DND-41 (cell line): ENCODE measurements around the gene ATG101.

ENCODE experiments used
- ATAC-seq: fragments of 200-7000 bp; cut with Tn5 transposase; 3 replicates; pipeline ENCODE4 v1.9.1; 2021; ENCODE audit warnings: low read depth; ENCODE audit not compliant: insufficient read depth
- DNase-seq: peaks from one replicate; pipeline ENCODE4 v3.0.0-alpha.2; 2020
- H2AFZ ChIP-seq: 2 replicates; pipeline ENCODE4 v1.6.0; 2012; ENCODE audit warnings: low read depth, low read length
- H3K27ac ChIP-seq: 2 replicates; pipeline ENCODE4 v1.5.1; 2012; ENCODE audit warnings: low read length, inconsistent platforms
- H3K27me3 ChIP-seq: fragments of 200-600 bp; sonication (generic); 2 replicates; pipeline ENCODE4 v1.6.0; 2012; ENCODE audit warnings: low read length, mild to moderate bottlenecking, inconsistent platforms; ENCODE audit not compliant: insufficient read depth, poor library complexity
- H3K36me3 ChIP-seq: 2 replicates; pipeline ENCODE4 v1.5.1; 2012; ENCODE audit warnings: low read length, inconsistent platforms; ENCODE audit not compliant: insufficient read depth
- H3K4me1 ChIP-seq: 2 replicates; pipeline ENCODE4 v1.5.1; 2012; ENCODE audit warnings: mild to moderate bottlenecking, low read length; ENCODE audit not compliant: insufficient read depth
- H3K4me2 ChIP-seq: 2 replicates; pipeline ENCODE4 v1.6.0; 2012; ENCODE audit warnings: mild to moderate bottlenecking, moderate library complexity, low read length, inconsistent platforms; ENCODE audit not compliant: insufficient read depth
- H3K4me3 ChIP-seq, 2 experiments: fragments of 200-600 bp in 1 of 2; shearing (Covaris generic) in 1 of 2; 2 replicates each; pipeline ENCODE4 v1.5.1; 2012 to 2016; ENCODE audit warnings: inconsistent platforms in 2 of 2, low read length in 2 of 2, mild to moderate bottlenecking in 2 of 2, low read depth in 1 of 2, moderate library complexity in 1 of 2
- H3K79me2 ChIP-seq: 2 replicates; pipeline ENCODE4 v1.6.0; 2012; ENCODE audit warnings: low read length, inconsistent platforms; ENCODE audit not compliant: insufficient read depth
- H3K9ac ChIP-seq: 2 replicates; pipeline ENCODE4 v1.6.0; 2012; ENCODE audit warnings: low read depth, mild to moderate bottlenecking, inconsistent platforms, low read length, moderate library complexity
- H3K9me3 ChIP-seq: 2 replicates; pipeline ENCODE4 v1.5.1; 2012; ENCODE audit warnings: low read length, moderate library complexity, mild to moderate bottlenecking, inconsistent platforms; ENCODE audit not compliant: insufficient read depth, severe bottlenecking
- H4K20me1 ChIP-seq: 2 replicates; pipeline ENCODE4 v1.6.0; 2012; ENCODE audit warnings: low read length; ENCODE audit not compliant: insufficient read depth
- CTCF ChIP-seq: IDR thresholded peaks from 2 replicates; pipeline ENCODE4 v1.5.1; 2012; ENCODE audit warnings: borderline replicate concordance, low read length, moderate library complexity, mild to moderate bottlenecking; ENCODE audit not compliant: poor library complexity, severe bottlenecking; ENCODE audit errors: extremely low read depth
- EZH2 ChIP-seq: IDR thresholded peaks from 3 replicates; pipeline ENCODE4 v1.6.1; 2012; ENCODE audit warnings: borderline replicate concordance, low read depth, mild to moderate bottlenecking, moderate library complexity, low read length, inconsistent platforms; ENCODE audit not compliant: severe bottlenecking

ATG101 gene

DNA sequence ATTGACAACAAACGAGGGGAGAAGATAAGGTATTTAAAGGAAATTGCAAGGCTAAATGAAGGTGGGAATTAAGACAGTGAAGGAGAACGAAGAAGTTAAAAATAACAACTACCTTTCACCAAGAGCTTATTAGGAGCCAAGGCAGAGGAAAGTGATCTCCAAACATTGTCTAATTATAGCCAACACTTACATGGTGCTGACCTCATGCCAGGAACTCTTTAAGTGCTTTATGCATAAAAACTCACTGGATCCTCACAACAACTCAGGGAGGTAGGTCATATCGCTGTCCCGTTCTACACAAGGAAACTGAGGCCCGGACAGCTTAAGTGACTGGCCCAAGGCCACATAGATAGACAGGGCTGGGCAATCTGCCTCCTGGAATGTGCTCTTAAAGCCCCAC is 43.5 kb upstream of the ATG101 start:
- Histone ChIP-seq H3K27ac (no peak overlapping the region), H3K79me2 (no peaks in the 10 kb centered on the region), H3K27me3 (no peaks in the 10 kb centered on the region), H3K36me3 (no peaks in the 10 kb centered on the region), H3K4me1 (peaks cover 40% of the 10 kb centered on the region), H3K4me2 (peak overlapping the region; percentile 90), H3K9me3 (no peaks in the 10 kb centered on the region), H3K4me3 (no peak overlapping the region), H2AFZ (no peak overlapping the region), H3K9ac (no peak overlapping the region), H4K20me1 (peaks cover 9% of the 10 kb centered on the region)
- DNase-seq (no peak), ATAC-seq (no peak)
- no peak for TF ChIP-seq EZH2

DNA sequence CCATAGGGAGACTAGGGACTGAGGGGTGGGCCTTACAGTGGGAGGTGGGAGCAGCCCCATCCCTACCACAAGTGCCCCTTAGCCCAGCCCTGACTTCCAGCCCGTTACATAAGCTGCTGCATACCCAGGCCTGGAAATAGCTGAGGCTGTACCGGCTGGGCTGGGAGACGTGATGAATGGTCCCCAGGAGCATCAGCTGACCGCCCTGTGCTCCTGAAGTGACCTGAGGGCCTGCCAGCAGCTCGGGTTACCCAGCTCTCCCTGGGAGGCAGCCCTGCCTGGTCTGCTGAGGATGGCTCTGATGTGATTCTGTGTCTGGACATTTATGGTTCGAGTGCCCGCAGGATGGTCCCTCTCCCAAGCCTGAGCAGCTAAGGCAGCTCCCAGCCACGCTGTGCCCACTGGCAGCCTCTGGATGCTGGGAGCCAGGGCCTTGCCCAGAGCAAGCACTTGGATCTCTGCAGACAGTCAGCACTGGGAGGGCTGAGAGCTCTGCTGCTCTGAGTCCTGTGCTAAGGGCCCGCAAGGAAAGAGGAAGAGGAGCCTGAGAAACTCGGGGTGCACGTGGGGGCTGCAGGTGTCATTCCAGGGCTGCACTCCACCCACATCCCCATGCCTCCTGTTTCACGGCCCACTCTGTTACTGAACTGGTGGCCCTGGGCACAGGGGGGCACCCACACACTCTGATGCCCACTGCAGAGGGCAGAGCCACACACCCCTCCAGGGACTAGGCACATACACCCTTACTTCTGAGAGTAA is 42.5 kb upstream of the ATG101 start:
- Histone ChIP-seq H3K9me3 (no peaks in the 10 kb centered on the region), H2AFZ (no peak overlapping the region), H3K36me3 (no peaks in the 10 kb centered on the region), H3K27me3 (no peaks in the 10 kb centered on the region), H3K4me3 (no peak overlapping the region), H3K4me1 (peaks cover 40% of the 10 kb centered on the region), H4K20me1 (peaks cover 9% of the 10 kb centered on the region), H3K79me2 (no peaks in the 10 kb centered on the region), H3K9ac (no peak overlapping the region), H3K27ac (no peak overlapping the region), H3K4me2 (no peak overlapping the region)
- ATAC-seq (no peak), DNase-seq (no peak)
- TF ChIP-seq EZH2 (no peak), CTCF (no peak)

DNA sequence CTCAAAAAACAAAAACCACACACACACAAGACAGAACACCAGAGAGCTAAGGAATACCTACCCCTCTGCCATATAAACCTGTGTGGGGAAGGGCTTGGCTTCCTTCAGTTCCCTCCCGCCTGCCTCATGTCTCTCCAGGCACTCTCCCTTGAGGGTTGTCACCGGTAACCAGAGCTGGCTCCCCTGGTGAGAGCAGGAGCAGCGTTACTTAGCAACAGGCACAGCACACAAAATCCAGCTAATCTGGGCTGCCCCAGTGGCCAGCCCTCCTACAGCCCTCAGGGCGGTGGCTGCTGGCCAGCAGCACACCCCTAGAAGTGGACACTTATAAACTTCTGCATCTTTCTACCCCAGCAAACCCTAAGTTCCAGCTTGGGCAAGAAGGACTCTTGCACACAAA is 40.1 kb upstream of the ATG101 start:
- ATAC-seq, result no peak
- TF ChIP-seq CTCF (no peak), EZH2 (no peak)
- H4K20me1 ChIP-seq, result peaks cover 21% of the 10 kb centered on the region
- H3K4me1 ChIP-seq, result peaks cover 37% of the 10 kb centered on the region
- peaks cover 11% of the 10 kb centered on the region for H3K27me3 ChIP-seq
- H3K4me3 ChIP-seq, result no peak overlapping the region
- no peaks in the 10 kb centered on the region for H3K36me3 ChIP-seq
- DNase-seq, result no peak
- no peak overlapping the region for H3K4me2 ChIP-seq
- H3K9me3 ChIP-seq, result no peaks in the 10 kb centered on the region
- H3K9ac ChIP-seq, result no peak overlapping the region
- no peak overlapping the region for H3K27ac ChIP-seq
- H2AFZ ChIP-seq, result no peak overlapping the region
- H3K79me2 ChIP-seq, result no peaks in the 10 kb centered on the region

DNA sequence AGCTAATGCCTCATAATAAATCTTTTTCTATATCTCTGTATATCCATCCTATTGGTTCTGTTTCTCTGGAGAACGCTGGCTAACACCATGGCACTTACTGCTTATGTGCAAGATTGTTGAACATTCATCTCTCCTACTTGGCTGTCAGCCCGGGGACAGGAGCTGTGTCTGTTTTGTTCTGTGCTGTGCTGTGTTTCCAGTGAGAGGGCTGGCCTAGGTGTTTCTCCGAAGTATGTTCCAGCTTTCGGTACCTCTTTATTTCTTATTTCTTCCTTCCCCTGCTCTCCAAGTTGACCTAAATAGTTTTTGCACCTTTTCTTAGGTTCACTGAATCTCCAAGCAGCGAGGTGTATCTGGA is 37.4 kb upstream of the ATG101 start:
- DNase-seq (no peak), ATAC-seq (no peak)
- Histone ChIP-seq H3K27ac (no peak overlapping the region), H2AFZ (no peak overlapping the region), H3K9ac (no peak overlapping the region), H3K4me3 (no peak overlapping the region), H3K36me3 (no peaks in the 10 kb centered on the region), H3K79me2 (no peaks in the 10 kb centered on the region), H3K4me1 (peaks cover 27% of the 10 kb centered on the region), H3K27me3 (peaks cover 36% of the 10 kb centered on the region), H3K9me3 (no peaks in the 10 kb centered on the region), H4K20me1 (peaks cover 28% of the 10 kb centered on the region), H3K4me2 (peak overlapping the region; percentile 65)
- TF ChIP-seq EZH2, result no peak
- TF ChIP-seq CTCF, result no peak
